ENCODE measurements around the gene CCDC136.

Gene CCDC136

DNA sequence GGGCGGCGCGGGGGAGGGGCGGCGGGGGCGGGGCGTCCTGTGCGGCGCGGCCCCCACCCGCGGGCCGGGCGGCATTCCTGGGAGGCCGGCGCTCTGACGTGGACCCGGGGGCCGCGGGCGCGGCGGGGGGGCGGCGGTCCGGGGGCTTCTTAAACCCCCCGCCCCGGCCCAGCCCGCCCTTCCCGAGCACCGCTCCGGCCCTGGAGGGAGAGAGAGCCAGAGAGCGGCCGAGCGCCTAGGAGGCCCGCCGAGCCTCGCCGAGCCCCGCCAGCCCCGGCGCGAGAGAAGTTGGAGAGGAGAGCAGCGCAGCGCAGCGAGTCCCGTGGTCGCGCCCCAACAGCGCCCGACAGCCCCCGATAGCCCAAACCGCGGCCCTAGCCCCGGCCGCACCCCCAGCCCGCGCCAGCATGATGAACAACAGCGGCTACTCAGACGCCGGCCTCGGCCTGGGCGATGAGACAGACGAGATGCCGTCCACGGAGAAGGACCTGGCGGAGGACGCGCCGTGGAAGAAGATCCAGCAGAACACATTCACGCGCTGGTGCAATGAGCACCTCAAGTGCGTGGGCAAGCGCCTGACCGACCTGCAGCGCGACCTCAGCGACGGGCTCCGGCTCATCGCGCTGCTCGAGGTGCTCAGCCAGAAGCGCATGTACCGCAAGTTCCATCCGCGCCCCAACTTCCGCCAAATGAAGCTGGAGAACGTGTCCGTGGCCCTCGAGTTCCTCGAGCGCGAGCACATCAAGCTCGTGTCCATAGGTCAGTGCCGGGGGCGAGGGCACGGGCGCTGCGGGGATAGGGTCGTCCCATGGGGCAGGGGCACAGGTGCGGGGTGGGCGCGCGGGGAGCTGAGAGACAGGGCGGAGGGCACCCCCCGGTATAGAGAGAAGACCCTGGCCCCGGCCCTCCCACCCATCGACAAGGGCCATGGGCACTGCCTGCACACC lies 38.7 kb downstream of the CCDC136 start, which contains the start of gene FLNC:
Gene FLNC (plus strand): TSS at position 176 of the 947 bp plus-strand sequence. CDS start 232 bp downstream, at position 408.
- Histone ChIP-seq H3K27me3 (ENCODE audit: insufficient read depth, low read length) (no peaks in the 10 kb centered on the region), H2AFZ (ENCODE audit: insufficient read depth, low read length, poor library complexity) (peak within 1 kb of the TSS; percentile 52), H3K4me3 (ENCODE audit: low read depth, low read length) (peak within 1 kb of the TSS; percentile 89), H3K36me3 (ENCODE audit: control insufficient read depth in 1 of 2, insufficient read depth in 2 of 2, low read length in 2 of 2) (peaks cover 7 to 10% of the 10 kb centered on the region in 2 experiments), H2BK12ac (ENCODE audit: low read length) (peak within 1 kb of the TSS; percentile 91), H2BK120ac (ENCODE audit: insufficient read depth, low read length, poor library complexity) (peak within 1 kb of the TSS; percentile 85), H4K91ac (ENCODE audit: low read depth, low read length) (peak within 1 kb of the TSS; percentile 91), H3K23ac (ENCODE audit: low read length) (peak within 1 kb of the TSS; percentile 70), H3K9ac (ENCODE audit: low read length) (peak within 1 kb of the TSS; percentile 84), H2BK5ac (ENCODE audit: low read depth, low read length, poor library complexity) (peak within 1 kb of the TSS; percentile 70), H3K79me2 (ENCODE audit: control insufficient read depth, insufficient read depth, low read length, poor library complexity) (peaks cover 14% of the 10 kb centered on the region), H3K14ac (ENCODE audit: low read length) (peak within 1 kb of the TSS; percentile 81), H3K79me1 (ENCODE audit: low read length) (peaks cover 47% of the 10 kb centered on the region), H2AK5ac (ENCODE audit: low read length) (peak within 1 kb of the TSS; percentile 79), H4K12ac (ENCODE audit: low read depth, low read length) (no peak within 1 kb of the TSS), H3K9me3 (ENCODE audit: insufficient read depth, low read depth, low read length) (peaks cover 5% of the 10 kb centered on the region), H4K8ac (ENCODE audit: low read depth, low read length) (peak within 1 kb of the TSS; percentile 69), H3K27ac (ENCODE audit: low read depth, low read length) (peak within 1 kb of the TSS; percentile 78), H3K18ac (ENCODE audit: low read length) (peak within 1 kb of the TSS; percentile 86), H3K4ac (ENCODE audit: low read depth, low read length) (peak within 1 kb of the TSS; percentile 56), H3K4me1 (ENCODE audit: control insufficient read depth in 1 of 2, insufficient read depth in 2 of 2, low read length in 2 of 2) (peaks cover 32 to 46% of the 10 kb centered on the region in 2 experiments), H3K4me2 (ENCODE audit: low read length) (peak within 1 kb of the TSS; percentile 78)
- no CpG with 5 or more reads among the region's 109 CpGs for WGBS (ENCODE audit: extremely low coverage, insufficient coverage, insufficient read length)
- peak; percentile 38 to 65 for DNase-seq

DNA sequence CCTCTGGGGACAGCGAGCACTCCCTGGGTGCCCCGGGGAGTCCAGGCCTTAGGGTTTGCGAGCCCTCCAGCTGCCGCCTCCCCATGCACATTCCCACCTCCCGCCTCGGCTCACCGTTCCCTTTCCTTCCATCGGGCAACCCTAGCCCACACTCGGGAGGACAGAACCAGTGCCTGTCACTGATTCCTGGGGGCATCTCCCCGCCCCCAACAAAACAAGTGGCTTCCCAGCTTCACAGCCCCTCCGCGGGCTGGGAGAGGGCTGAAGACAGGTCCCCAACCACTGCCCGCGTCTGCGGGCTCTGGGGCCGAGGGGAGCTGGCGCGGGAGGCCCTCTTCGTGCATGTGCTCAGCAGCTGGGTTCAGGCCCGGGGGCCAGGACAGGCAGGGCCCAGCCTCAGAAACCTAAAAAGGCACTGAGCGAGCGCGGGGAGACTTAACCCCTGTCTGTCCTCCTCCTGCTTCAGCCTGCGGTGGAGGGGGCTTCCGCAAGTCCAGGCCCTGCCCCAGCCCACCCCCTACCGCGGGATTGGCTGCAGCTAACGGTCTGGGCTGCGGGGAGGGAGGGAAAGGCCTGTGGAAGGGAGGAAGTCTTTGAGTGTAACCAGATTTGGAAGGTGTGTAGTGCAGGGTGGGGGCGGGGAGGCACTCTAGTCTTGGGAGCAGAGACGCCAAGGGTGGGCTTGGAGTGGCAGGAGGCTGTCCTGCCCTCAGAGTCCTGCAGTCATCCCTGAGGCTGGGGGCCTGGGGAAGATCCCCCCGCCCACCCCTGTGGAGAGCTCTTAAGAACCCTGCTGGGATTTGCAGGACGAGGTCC lies 39.6 kb downstream of the CCDC136 start:
- no CpG with 5 or more reads among the region's 33 CpGs for whole genome bisulfite sequencing (ENCODE audit: extremely low coverage, insufficient coverage, insufficient read length)
- H4K8ac ChIP-seq (ENCODE audit: low read depth, low read length): peak overlapping the region; percentile 52
- H3K27me3 ChIP-seq (ENCODE audit: insufficient read depth, low read length): no peaks in the 10 kb centered on the region
- peak overlapping the region; percentile 67 for H3K27ac ChIP-seq (ENCODE audit: low read depth, low read length)
- peak overlapping the region; percentile 59 for H2BK5ac ChIP-seq (ENCODE audit: low read depth, low read length, poor library complexity)
- H3K9me3 ChIP-seq (ENCODE audit: insufficient read depth, low read depth, low read length): peaks cover 5% of the 10 kb centered on the region
- peak overlapping the region; percentile 71 for H3K18ac ChIP-seq (ENCODE audit: low read length)
- H3K4ac ChIP-seq (ENCODE audit: low read depth, low read length): peak overlapping the region; percentile 56
- H3K36me3 ChIP-seq (ENCODE audit: control insufficient read depth in 1 of 2, insufficient read depth in 2 of 2, low read length in 2 of 2): peaks cover 15 to 19% of the 10 kb centered on the region in 2 experiments
- H3K4me1 ChIP-seq (ENCODE audit: control insufficient read depth in 1 of 2, insufficient read depth in 2 of 2, low read length in 2 of 2): peaks cover 32 to 46% of the 10 kb centered on the region in 2 experiments
- peak overlapping the region; percentile 40 for H2AFZ ChIP-seq (ENCODE audit: insufficient read depth, low read length, poor library complexity)
- H2AK5ac ChIP-seq (ENCODE audit: low read length): peak overlapping the region; percentile 25
- H2BK12ac ChIP-seq (ENCODE audit: low read length): no peak overlapping the region
- H4K12ac ChIP-seq (ENCODE audit: low read depth, low read length): no peak overlapping the region
- peaks cover 14% of the 10 kb centered on the region for H3K79me2 ChIP-seq (ENCODE audit: control insufficient read depth, insufficient read depth, low read length, poor library complexity)
- peak overlapping the region; percentile 65 for H2BK120ac ChIP-seq (ENCODE audit: insufficient read depth, low read length, poor library complexity)
- no peak overlapping the region for H3K23ac ChIP-seq (ENCODE audit: low read length)
- peak in 1 of 2 donors; percentile 14 for DNase-seq
- peak overlapping the region; percentile 59 for H3K14ac ChIP-seq (ENCODE audit: low read length)
- H3K4me3 ChIP-seq (ENCODE audit: low read depth, low read length): peak overlapping the region; percentile 89
- peak overlapping the region; percentile 78 for H3K4me2 ChIP-seq (ENCODE audit: low read length)
- H4K91ac ChIP-seq (ENCODE audit: low read depth, low read length): peak overlapping the region; percentile 69
- peak overlapping the region; percentile 84 for H3K9ac ChIP-seq (ENCODE audit: low read length)
- H3K79me1 ChIP-seq (ENCODE audit: low read length): peaks cover 47% of the 10 kb centered on the region

GRCh38 chr7:128831994-128832879 lies 40.5 kb downstream of the CCDC136 start:
- Histone ChIP-seq H4K12ac (ENCODE audit: low read depth, low read length) (no peak overlapping the region), H3K79me1 (ENCODE audit: low read length) (peaks cover 42% of the 10 kb centered on the region), H3K9me3 (ENCODE audit: insufficient read depth, low read depth, low read length) (peaks cover 5% of the 10 kb centered on the region), H3K79me2 (ENCODE audit: control insufficient read depth, insufficient read depth, low read length, poor library complexity) (peaks cover 14% of the 10 kb centered on the region), H2AFZ (ENCODE audit: insufficient read depth, low read length, poor library complexity) (no peak overlapping the region), H2AK5ac (ENCODE audit: low read length) (no peak overlapping the region), H3K9ac (ENCODE audit: low read length) (peak overlapping the region; percentile 24), H3K4me2 (ENCODE audit: low read length) (peak overlapping the region; percentile 78), H2BK5ac (ENCODE audit: low read depth, low read length, poor library complexity) (peak overlapping the region; percentile 59), H4K8ac (ENCODE audit: low read depth, low read length) (peak overlapping the region; percentile 45), H2BK12ac (ENCODE audit: low read length) (no peak overlapping the region), H3K4ac (ENCODE audit: low read depth, low read length) (peak overlapping the region; percentile 19), H3K4me1 (ENCODE audit: control insufficient read depth in 1 of 2, insufficient read depth in 2 of 2, low read length in 2 of 2) (peaks cover 28 to 39% of the 10 kb centered on the region in 2 experiments), H4K91ac (ENCODE audit: low read depth, low read length) (peak overlapping the region; percentile 69), H3K36me3 (ENCODE audit: control insufficient read depth in 1 of 2, insufficient read depth in 2 of 2, low read length in 2 of 2) (peaks cover 24 to 27% of the 10 kb centered on the region in 2 experiments), H2BK120ac (ENCODE audit: insufficient read depth, low read length, poor library complexity) (peak overlapping the region; percentile 12), H3K27me3 (ENCODE audit: insufficient read depth, low read length) (no peaks in the 10 kb centered on the region), H3K18ac (ENCODE audit: low read length) (peak overlapping the region; percentile 64), H3K23ac (ENCODE audit: low read length) (no peak overlapping the region), H3K14ac (ENCODE audit: low read length) (peak overlapping the region; percentile 47), H3K4me3 (ENCODE audit: low read depth, low read length) (peak overlapping the region; percentile 89), H3K27ac (ENCODE audit: low read depth, low read length) (peak overlapping the region; percentile 67)
- no CpG with 5 or more reads among the region's 22 CpGs for WGBS (ENCODE audit: extremely low coverage, insufficient coverage, insufficient read length)
- DNase-seq: no peak

All from trophoblast cell (in vitro differentiated cells and primary cell).